MM.1S (cell line): Measurements from ENCODE around the gene LRRTM4.

Source experiments
- CTCF ChIP-seq: fragments of 300-600 bp; sonication (generic); IDR thresholded peaks from 2 replicates; pipeline ENCODE4 v1.5.1; 2016; ENCODE audit warnings: antibody characterized with exemption, low read length, mixed read lengths
- EZH2 ChIP-seq: fragments of 300-600 bp; sonication (generic); optimal IDR thresholded peaks from 2 replicates; pipeline ENCODE3; 2017; ENCODE audit warnings: low read depth, mild to moderate bottlenecking, antibody characterized with exemption, low read length, mixed read lengths
- EZH2phosphoT487 ChIP-seq: fragments of 300-600 bp; sonication (generic); IDR thresholded peaks from 2 replicates; pipeline ENCODE4 v1.6.1; 2018; ENCODE audit warnings: antibody characterized with exemption, low read length

DNA sequence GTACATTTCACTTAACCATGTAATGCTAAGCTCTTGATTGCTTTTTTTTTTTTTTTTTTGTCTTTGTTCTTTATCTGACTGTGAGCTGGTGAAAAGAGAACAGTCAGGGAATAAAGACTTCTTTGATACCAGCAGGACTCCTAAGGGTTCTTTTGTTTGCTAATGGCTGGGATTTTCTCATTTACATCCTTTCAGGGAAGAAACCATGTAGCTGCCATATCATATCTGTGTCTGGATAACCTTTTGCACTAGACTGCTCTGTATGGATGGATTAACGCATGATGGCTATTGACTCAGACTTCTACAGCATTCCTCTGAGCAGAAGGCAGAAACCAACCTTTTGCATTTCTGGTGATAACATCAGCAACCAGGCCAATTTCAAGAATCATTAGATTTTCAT lies 504.0 kb downstream of the LRRTM4 start:
- TF ChIP-seq CTCF (no peak), EZH2phosphoT487 (no peak), EZH2 (no peak)
